Vagina (tissue), 2 donors: ENCODE data around the gene PAN2. TPM values are rescaled to one million over a fixed set of nuclear protein-coding genes. Genes with fewer than 3 reads are reported as not detected.
"Not testable (repeated sequence)": the region's sequence is repeated elsewhere in the genome, so short reads cannot be mapped to it uniquely, and the experiment has no call there.

Experiments used
- DNase-seq, 2 donors: peaks; one replicate each; pipeline ENCODE4 v3.0.0-alpha.2; 2017; ENCODE audit errors: extremely low spot score in 2 of 2
- H3K27ac ChIP-seq: fragments of 200-600 bp; sonication (generic); one replicate; pipeline ENCODE4 v1.5.1; 2019
- H3K27me3 ChIP-seq: fragments of 200-600 bp; sonication (generic); one replicate; pipeline ENCODE4 v1.5.1; 2019
- H3K36me3 ChIP-seq, 2 donors: fragments of 200-600 bp; sonication (generic); one replicate each; pipeline ENCODE4 v1.5.1; 2017 to 2019
- H3K4me1 ChIP-seq: fragments of 200-600 bp; sonication (generic); one replicate; pipeline ENCODE4 v1.5.1; 2019
- H3K4me3 ChIP-seq, 2 donors: fragments of 200-600 bp; sonication (generic); 1 replicate in 1 of 2; 2 replicates in 1 of 2; pipeline ENCODE4 v1.5.1; 2016 to 2019
- H3K9me3 ChIP-seq: fragments of 200-600 bp; sonication (generic); one replicate; pipeline ENCODE4 v1.5.1; 2019
- POLR2A ChIP-seq, 2 donors: fragments of 450-650 bp; IDR thresholded peaks; one replicate each; pipeline ENCODE4 v1.6.1; 2017; ENCODE audit warnings: antibody characterized with exemption in 2 of 2, mild to moderate bottlenecking in 2 of 2, moderate library complexity in 2 of 2
- POLR2AphosphoS5 ChIP-seq, 2 donors: sonication (generic); formaldehyde crosslinking; IDR thresholded peaks; one replicate each; pipeline ENCODE4 v1.9.0; 2017; ENCODE audit warnings: antibody characterized with exemption in 2 of 2, mild to moderate bottlenecking in 2 of 2, low read depth in 1 of 2; ENCODE audit not compliant: insufficient read depth in 1 of 2
- intact Hi-C: fragments of 100-400 bp; cut with DNase I; formaldehyde crosslinking; loops from one replicate; pipeline ENCODE4 v1.15.1; 2023
- total RNA-seq: library from RNA; depleted of rRNA; stranded (reverse); fragments of >200 nt; gene quantifications from one replicate; pipeline ENCODE4 v1.2.3, GENCODE V29; 2016
- TF ChIP-seq, protein P1 (sequence below), 3 experiments: fragments of 450-650 bp in 2 of 3; fragments of 200-600 bp in 1 of 3; sonication (generic) in 1 of 3; IDR thresholded peaks; one replicate each; pipeline ENCODE4 v1.5.1; 2017 to 2019; ENCODE audit warnings: antibody characterized with exemption in 3 of 3, mild to moderate bottlenecking in 2 of 3, moderate library complexity in 2 of 3

PAN2 gene
- total RNA-seq, 1 donor from 2014 or later, result 37.6 TPM

DNA sequence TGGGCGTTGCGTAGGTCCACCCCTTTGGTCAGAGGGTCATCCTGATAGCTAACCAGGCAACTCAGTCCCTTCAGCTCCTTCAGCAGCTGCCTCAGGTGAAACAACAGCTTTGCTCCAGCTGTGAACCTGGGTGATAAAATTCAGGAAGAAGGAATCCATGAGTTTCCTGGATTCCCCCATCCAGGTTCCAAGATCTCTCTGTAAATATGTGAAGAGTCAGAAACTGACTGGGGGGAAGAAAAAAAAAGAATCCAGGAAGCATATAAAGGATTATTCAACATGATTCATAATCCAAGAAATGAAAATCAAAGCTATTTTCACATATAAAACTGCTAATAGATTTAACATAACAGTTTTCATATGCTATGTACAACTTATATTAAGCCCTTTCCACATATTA, 17.5 kb upstream of the PAN2 start:
- Histone ChIP-seq H3K36me3 (peaks cover 12 to 97% of the 10 kb centered on the region in 2 donors), H3K4me1 (no peaks in the 10 kb centered on the region), H3K27ac (no peak overlapping the region), H3K9me3 (no peaks in the 10 kb centered on the region), H3K27me3 (no peaks in the 10 kb centered on the region), H3K4me3 (no peak overlapping the region)
- DNase-seq, result no peak
- intact Hi-C loops, result no loop called here
- TF ChIP-seq, protein P1, sequence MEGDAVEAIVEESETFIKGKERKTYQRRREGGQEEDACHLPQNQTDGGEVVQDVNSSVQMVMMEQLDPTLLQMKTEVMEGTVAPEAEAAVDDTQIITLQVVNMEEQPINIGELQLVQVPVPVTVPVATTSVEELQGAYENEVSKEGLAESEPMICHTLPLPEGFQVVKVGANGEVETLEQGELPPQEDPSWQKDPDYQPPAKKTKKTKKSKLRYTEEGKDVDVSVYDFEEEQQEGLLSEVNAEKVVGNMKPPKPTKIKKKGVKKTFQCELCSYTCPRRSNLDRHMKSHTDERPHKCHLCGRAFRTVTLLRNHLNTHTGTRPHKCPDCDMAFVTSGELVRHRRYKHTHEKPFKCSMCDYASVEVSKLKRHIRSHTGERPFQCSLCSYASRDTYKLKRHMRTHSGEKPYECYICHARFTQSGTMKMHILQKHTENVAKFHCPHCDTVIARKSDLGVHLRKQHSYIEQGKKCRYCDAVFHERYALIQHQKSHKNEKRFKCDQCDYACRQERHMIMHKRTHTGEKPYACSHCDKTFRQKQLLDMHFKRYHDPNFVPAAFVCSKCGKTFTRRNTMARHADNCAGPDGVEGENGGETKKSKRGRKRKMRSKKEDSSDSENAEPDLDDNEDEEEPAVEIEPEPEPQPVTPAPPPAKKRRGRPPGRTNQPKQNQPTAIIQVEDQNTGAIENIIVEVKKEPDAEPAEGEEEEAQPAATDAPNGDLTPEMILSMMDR (IDR thresholded peaks at IDR 0.05), result no peak
- TF ChIP-seq POLR2AphosphoS5 (IDR thresholded peaks at IDR 0.05; ENCODE audit: insufficient read depth in 1 of 2, low read depth in 1 of 2), result no peak
- no peak for TF ChIP-seq POLR2A (IDR thresholded peaks at IDR 0.05)

DNA sequence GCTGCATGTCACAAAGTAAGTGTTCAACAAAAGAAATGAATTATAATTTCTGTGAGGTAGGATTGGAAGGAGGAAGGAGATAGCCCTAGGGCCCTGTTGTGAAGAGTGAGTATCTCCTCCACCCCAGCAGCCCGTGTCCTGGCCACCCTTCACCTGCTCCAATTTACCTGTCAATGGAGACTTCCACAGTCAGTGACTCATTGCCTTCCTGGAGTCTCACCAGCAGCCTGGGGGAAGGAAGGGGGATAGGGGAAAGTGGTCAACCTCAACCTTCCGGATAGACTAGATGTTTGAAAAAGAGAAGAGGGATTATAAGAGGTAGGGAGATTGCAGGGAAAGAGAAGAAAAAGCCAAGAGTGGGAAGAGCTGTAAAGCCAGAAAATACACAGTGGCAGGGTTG, 16.9 kb upstream of the PAN2 start:
- Histone ChIP-seq H3K4me3 (no peak overlapping the region), H3K4me1 (no peaks in the 10 kb centered on the region), H3K27me3 (no peaks in the 10 kb centered on the region), H3K9me3 (no peaks in the 10 kb centered on the region), H3K36me3 (peaks cover 12 to 97% of the 10 kb centered on the region in 2 donors), H3K27ac (no peak overlapping the region)
- intact Hi-C loops, result no loop called here
- TF ChIP-seq POLR2A (IDR thresholded peaks at IDR 0.05) (no peak), POLR2AphosphoS5 (IDR thresholded peaks at IDR 0.05; ENCODE audit: insufficient read depth in 1 of 2, low read depth in 1 of 2) (no peak)
- TF ChIP-seq, protein P1 (IDR thresholded peaks at IDR 0.05), result no peak
- no peak for DNase-seq

DNA sequence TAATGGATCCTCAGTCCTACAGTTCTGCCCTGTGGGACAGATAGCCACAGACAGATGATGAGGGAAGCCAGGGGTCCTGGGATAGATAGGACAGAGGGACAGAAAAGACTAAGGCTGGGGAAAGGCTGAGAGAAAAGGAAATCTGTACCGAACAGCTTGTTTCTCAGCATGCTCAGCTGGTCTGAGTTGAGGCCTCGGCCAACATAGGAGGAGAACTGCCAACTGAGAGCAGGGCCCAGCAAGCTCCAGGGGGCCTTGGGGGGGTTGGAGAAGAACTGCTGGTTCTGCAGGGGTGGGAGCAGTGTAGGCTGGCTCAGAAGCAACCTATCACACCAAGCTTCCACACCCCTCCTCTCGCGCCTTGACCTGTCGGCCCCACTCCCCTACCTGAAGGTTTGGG, 15.0 kb upstream of the PAN2 start:
- intact Hi-C loops, result no loop called here
- no peak overlapping the region for H3K27ac ChIP-seq
- peaks cover 6 to 90% of the 10 kb centered on the region in 2 donors for H3K36me3 ChIP-seq
- no peak for DNase-seq
- H3K4me1 ChIP-seq, result no peaks in the 10 kb centered on the region
- no peaks in the 10 kb centered on the region for H3K9me3 ChIP-seq
- H3K4me3 ChIP-seq, result no peak overlapping the region
- no peak for TF ChIP-seq POLR2AphosphoS5 (IDR thresholded peaks at IDR 0.05; ENCODE audit: insufficient read depth in 1 of 2, low read depth in 1 of 2)
- no peak for TF ChIP-seq POLR2A (IDR thresholded peaks at IDR 0.05)
- no peaks in the 10 kb centered on the region for H3K27me3 ChIP-seq

DNA sequence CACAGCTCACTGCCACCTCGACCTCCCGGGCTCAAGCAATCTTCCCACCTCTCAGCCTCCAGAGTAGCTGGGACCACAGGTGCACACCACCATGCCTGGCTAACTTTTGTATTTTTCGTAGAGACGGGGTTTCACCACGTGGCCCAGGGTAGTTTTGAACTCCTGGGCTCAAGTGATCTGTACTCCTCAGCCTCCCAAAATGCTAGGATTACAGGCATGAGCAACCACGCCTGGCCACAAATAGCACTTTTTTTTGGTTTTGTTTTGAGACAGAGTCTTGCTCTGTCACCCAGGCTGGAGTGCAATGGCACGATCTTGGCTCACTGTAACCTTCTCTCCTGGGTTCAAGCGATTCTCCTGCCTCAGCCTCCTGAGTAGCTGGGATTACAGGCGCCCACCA, 13.5 kb upstream of the PAN2 start:
- H3K27me3 ChIP-seq, H3K4me3 ChIP-seq, intact Hi-C loops, H3K9me3 ChIP-seq, H3K4me1 ChIP-seq, H3K27ac ChIP-seq, DNase-seq: not testable (repeated sequence)
- peaks cover 6 to 90% of the 10 kb centered on the region in 2 donors for H3K36me3 ChIP-seq

DNA sequence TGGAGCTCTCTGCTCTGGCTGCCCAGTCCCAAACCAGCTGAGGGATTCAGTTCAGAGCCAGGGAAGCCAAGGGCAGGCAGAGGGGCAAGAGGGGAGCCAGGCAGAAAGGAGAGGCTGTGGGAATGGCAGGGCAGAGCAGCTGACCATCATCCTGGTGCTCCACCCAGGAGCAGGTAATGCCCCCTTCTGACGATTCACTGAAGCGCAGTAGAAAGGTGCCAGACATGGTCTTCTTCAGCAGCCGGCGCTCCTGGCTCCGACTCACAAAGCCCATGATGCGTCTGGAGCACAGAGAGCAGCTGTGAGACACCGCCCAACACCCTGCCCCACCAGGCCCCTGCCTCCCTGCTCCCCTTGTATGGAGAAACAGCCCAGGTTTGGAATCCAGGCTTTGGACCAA, 12.9 kb upstream of the PAN2 start:
- no peaks in the 10 kb centered on the region for H3K27me3 ChIP-seq
- H3K9me3 ChIP-seq, result no peaks in the 10 kb centered on the region
- no peak overlapping the region for H3K4me3 ChIP-seq
- TF ChIP-seq, protein P1 (IDR thresholded peaks at IDR 0.05), result no peak
- no peaks in the 10 kb centered on the region for H3K4me1 ChIP-seq
- no peak for DNase-seq
- peaks cover 6 to 90% of the 10 kb centered on the region in 2 donors for H3K36me3 ChIP-seq
- no peak overlapping the region for H3K27ac ChIP-seq
- intact Hi-C loops, result no loop called here

DNA sequence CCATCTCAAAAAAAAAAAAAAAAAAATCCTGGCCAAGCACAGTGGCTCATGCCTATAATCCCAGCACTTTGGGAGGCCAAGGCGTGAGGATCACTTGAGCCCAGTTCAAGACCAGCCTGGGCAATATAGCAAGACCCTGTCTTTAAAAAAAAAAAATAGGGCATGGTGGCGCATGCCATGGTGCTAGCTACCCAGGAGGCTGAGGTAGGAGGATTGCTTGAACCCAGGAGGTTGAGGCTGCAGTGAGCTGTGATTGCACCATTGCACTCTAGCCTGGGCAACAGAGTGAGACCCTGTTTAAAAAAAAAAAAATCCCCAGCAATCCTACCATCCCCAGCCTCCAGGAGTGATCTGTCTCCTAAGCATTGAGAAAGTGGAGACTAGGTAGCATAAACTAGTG, 8.5 kb upstream of the PAN2 start:
- peaks cover 0 to 48% of the 10 kb centered on the region in 2 donors for H3K36me3 ChIP-seq
- intact Hi-C loops, H3K4me1 ChIP-seq, DNase-seq, H3K4me3 ChIP-seq, H3K9me3 ChIP-seq, H3K27ac ChIP-seq, H3K27me3 ChIP-seq: not testable (repeated sequence)

DNA sequence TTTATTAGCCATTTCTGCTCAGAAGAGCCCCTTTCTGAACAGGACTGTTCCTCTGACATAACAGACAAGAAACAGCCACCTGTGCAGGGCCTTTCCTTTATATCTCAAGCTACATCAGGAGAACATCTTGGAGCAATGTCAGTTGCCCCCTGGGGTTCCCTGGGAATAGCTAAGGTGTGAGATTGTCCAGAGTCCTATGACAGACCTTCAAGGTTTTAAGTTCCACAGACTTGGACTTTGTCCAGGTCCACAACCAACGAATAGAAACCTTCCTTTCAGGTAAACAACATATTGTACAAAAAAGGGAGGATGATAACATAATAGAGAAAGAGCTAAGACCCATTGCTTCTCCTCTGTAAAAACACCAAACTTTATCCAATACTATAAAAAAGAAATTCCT, 7.8 kb upstream of the PAN2 start:
- no peaks in the 10 kb centered on the region for H3K27me3 ChIP-seq
- no peak overlapping the region for H3K4me3 ChIP-seq
- intact Hi-C loops, result no loop called here
- H3K4me1 ChIP-seq, result no peaks in the 10 kb centered on the region
- no peak overlapping the region for H3K27ac ChIP-seq
- H3K36me3 ChIP-seq, result peaks cover 0 to 42% of the 10 kb centered on the region in 2 donors
- TF ChIP-seq POLR2AphosphoS5 (IDR thresholded peaks at IDR 0.05; ENCODE audit: insufficient read depth in 1 of 2, low read depth in 1 of 2), result no peak
- TF ChIP-seq POLR2A (IDR thresholded peaks at IDR 0.05), result no peak
- TF ChIP-seq, protein P1 (IDR thresholded peaks at IDR 0.05), result no peak
- H3K9me3 ChIP-seq, result no peaks in the 10 kb centered on the region
- DNase-seq, result no peak
